NB4 (cell line): ENCODE measurements around the gene WDR31.
A peak's percentile ranks its signal among the peaks of the same experiment; 100 is the strongest.

Experiments used
- DNase-seq: peaks from one replicate; pipeline ENCODE4 v3.0.0; 2010; ENCODE audit warnings: low read depth
- H3K4me3 ChIP-seq: one replicate; pipeline ENCODE4 v1.5.1; 2011; ENCODE audit warnings: mild to moderate bottlenecking, low read depth, low read length, moderate library complexity
- CTCF ChIP-seq: IDR thresholded peaks from one replicate; pipeline ENCODE4 v1.5.1; 2012; ENCODE audit warnings: low read depth, low read length
- MAX ChIP-seq: IDR thresholded peaks from 2 replicates; pipeline ENCODE4 v1.6.1; 2011; ENCODE audit warnings: low read depth, low read length
- MYC ChIP-seq: IDR thresholded peaks from 2 replicates; pipeline ENCODE4 v1.6.1; 2011; ENCODE audit warnings: low read depth, low read length
- POLR2A ChIP-seq: IDR thresholded peaks from 2 replicates; pipeline ENCODE4 v1.6.1; 2011; ENCODE audit warnings: mild to moderate bottlenecking; ENCODE audit not compliant: insufficient read length; ENCODE audit errors: extremely low read depth

WDR31 gene

GRCh38 chr9:113345190-113345589 is 5.1 kb upstream of the WDR31 start:
- DNase-seq, result no peak
- TF ChIP-seq MYC, result no peak
- no peak overlapping the region for H3K4me3 ChIP-seq

- H3K4me3 ChIP-seq, result no peak overlapping the region
- no peak for TF ChIP-seq MYC
- TF ChIP-seq CTCF, result no peak
- no peak for TF ChIP-seq MAX
- TF ChIP-seq POLR2A, result no peak
- peak; percentile 25 for DNase-seq
Measured at GRCh38 chr9:113343732-113344231, 3.7 kb upstream of the WDR31 start.

- no peak for TF ChIP-seq POLR2A
- TF ChIP-seq MYC, result no peak
- TF ChIP-seq CTCF, result no peak
- no peak for TF ChIP-seq MAX
- DNase-seq, result no peak
- H3K4me3 ChIP-seq, result no peak overlapping the region
Measured at GRCh38 chr9:113341712-113342410, 1.8 kb upstream of the WDR31 start.

GRCh38 chr9:113337714-113338113 is 2.4 kb downstream of the WDR31 start:
- TF ChIP-seq POLR2A (no peak), MAX (no peak), CTCF (no peak), MYC (no peak)
- DNase-seq, result no peak
- no peak overlapping the region for H3K4me3 ChIP-seq

GRCh38 chr9:113331780-113332179 is 8.3 kb downstream of the WDR31 start:
- H3K4me3 ChIP-seq, result no peak overlapping the region
- no peak for DNase-seq
- TF ChIP-seq MYC, result no peak
- TF ChIP-seq CTCF, result no peak
- no peak for TF ChIP-seq POLR2A
- TF ChIP-seq MAX, result no peak

- no peak for DNase-seq
- TF ChIP-seq POLR2A, result no peak
- TF ChIP-seq MAX, result no peak
- TF ChIP-seq MYC, result no peak
- TF ChIP-seq CTCF, result no peak
- no peak overlapping the region for H3K4me3 ChIP-seq
Measured at GRCh38 chr9:113328045-113328782, 11.9 kb downstream of the WDR31 start.
